ENCODE results near the gene RELB. TPM values are rescaled to one million over a fixed set of nuclear protein-coding genes. Genes with fewer than 3 reads are reported as not detected.

The RELB gene
- total and polyA plus RNA-seq, 9 of the 15 experiments (the other 6 are each of a cell fraction or from before 2014, with no cell fraction given) = 0.15 to 1.1 (median 0.28) TPM; not detected in 2

- TF ChIP-seq JUND (IDR thresholded peaks at IDR 0.05; ENCODE audit: borderline replicate concordance, low read depth, low read length) = 0 out of 2 replicates have a peak, but pooled peaks have one; percentile 29
- TF ChIP-seq JUND (tag; IDR thresholded peaks at IDR 0.05; ENCODE audit: borderline replicate concordance, low read depth, low read length) = no peak
- no peak for TF ChIP-seq RBBP5 (IDR thresholded peaks at IDR 0.05; ENCODE audit: borderline replicate concordance, insufficient read depth, low read length, poor library complexity, severe bottlenecking)
- no peak for TF ChIP-seq BRCA1 (IDR thresholded peaks at IDR 0.05)
- TF ChIP-seq BRCA1 (CRISPR knock-in tag; IDR thresholded peaks at IDR 0.05) = no peak
- TF ChIP-seq TBP (optimal IDR thresholded peaks at IDR 0.05; ENCODE audit: low read depth, low read length) = peak; percentile 15
- TF ChIP-seq TFAP4 (CRISPR knock-in tag; IDR thresholded peaks at IDR 0.05; ENCODE audit: borderline replicate concordance) = 0 out of 2 replicates have a peak, but pooled peaks have one; percentile 13
- peak; percentile 40; the same call in 1 of the 2 replicates for TF ChIP-seq EHMT2 (IDR thresholded peaks at IDR 0.05)
- peak; percentile 56; the same call in 1 of the 2 replicates for TF ChIP-seq STAG1 (CRISPR knock-in tag; IDR thresholded peaks at IDR 0.05; ENCODE audit: borderline replicate concordance)
- TF ChIP-seq ATF4 (CRISPR knock-in tag; IDR thresholded peaks at IDR 0.05) = no peak
- peak; percentile 65 for TF ChIP-seq SMC3 (conservative IDR thresholded peaks at IDR 0.05; ENCODE audit: insufficient read depth, low read depth, low read length)
- TF ChIP-seq ESRRA (IDR thresholded peaks at IDR 0.05; ENCODE audit: borderline replicate concordance, low read depth) = 0 out of 2 replicates have a peak, but pooled peaks have one; percentile 20
- TF ChIP-seq RAD21 (CRISPR knock-in tag; conservative IDR thresholded peaks at IDR 0.05 in 1 of 2, IDR thresholded peaks at IDR 0.05 in 1 of 2) = peak; percentile 65 to 85
- peak; percentile 36; the same call in 1 of the 2 replicates for TF ChIP-seq CC2D1A (IDR thresholded peaks at IDR 0.05)
- TF ChIP-seq ARID3A (IDR thresholded peaks at IDR 0.05; ENCODE audit: borderline replicate concordance, low read depth, low read length) = 0 out of 2 replicates have a peak, but pooled peaks have one; percentile 27
- peak in 1 of 2 experiments; percentile 28; a peak in 1 of 4 replicates for TF ChIP-seq MAZ (CRISPR knock-in tag; conservative IDR thresholded peaks at IDR 0.05 in 1 of 2, IDR thresholded peaks at IDR 0.05 in 1 of 2)
- TF ChIP-seq, protein P1, sequence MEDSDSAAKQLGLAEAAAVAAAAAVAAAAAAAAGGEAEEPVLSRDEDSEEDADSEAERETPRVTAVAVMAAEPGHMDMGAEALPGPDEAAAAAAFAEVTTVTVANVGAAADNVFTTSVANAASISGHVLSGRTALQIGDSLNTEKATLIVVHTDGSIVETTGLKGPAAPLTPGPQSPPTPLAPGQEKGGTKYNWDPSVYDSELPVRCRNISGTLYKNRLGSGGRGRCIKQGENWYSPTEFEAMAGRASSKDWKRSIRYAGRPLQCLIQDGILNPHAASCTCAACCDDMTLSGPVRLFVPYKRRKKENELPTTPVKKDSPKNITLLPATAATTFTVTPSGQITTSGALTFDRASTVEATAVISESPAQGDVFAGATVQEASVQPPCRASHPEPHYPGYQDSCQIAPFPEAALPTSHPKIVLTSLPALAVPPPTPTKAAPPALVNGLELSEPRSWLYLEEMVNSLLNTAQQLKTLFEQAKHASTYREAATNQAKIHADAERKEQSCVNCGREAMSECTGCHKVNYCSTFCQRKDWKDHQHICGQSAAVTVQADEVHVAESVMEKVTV (CRISPR knock-in tag; IDR thresholded peaks at IDR 0.05) = peak; percentile 40; the same call in 1 of the 2 replicates
Observed at GRCh38 chr19:45016388-45017314, 15.4 kb downstream of the RELB start (continued).

All from K562 (cell line).